Fibroblast of the aortic adventitia (primary cell): ENCODE results near the gene RAB20. TPM values are rescaled to one million over a fixed set of nuclear protein-coding genes. Genes with fewer than 3 reads are reported as not detected.

Experiments used
- DNase-seq: peaks from one replicate; pipeline ENCODE4 v3.0.0-alpha.2; 2010; ENCODE audit warnings: low read depth
- H3K4me3 ChIP-seq: 2 replicates; pipeline ENCODE4 v1.5.1; 2011; ENCODE audit warnings: low read depth, mild to moderate bottlenecking, control low read depth, low read length, moderate library complexity
- total RNA-seq: library from RNA; depleted of rRNA; stranded (reverse); fragments of >200 nt; gene quantifications from 2 replicates; pipeline ENCODE4 v1.2.3, GENCODE V29; 2012; ENCODE audit warnings: low replicate concordance
- TF ChIP-seq, protein P1 (sequence below): IDR thresholded peaks from 2 replicates; pipeline ENCODE4 v1.5.1; 2011; ENCODE audit warnings: mild to moderate bottlenecking, low read length, control low read depth, inconsistent platforms; ENCODE audit not compliant: insufficient read depth

RAB20 gene
- total RNA-seq, 1 donor = 1.6 TPM

- no peak overlapping the region for H3K4me3 ChIP-seq
- TF ChIP-seq, protein P1, sequence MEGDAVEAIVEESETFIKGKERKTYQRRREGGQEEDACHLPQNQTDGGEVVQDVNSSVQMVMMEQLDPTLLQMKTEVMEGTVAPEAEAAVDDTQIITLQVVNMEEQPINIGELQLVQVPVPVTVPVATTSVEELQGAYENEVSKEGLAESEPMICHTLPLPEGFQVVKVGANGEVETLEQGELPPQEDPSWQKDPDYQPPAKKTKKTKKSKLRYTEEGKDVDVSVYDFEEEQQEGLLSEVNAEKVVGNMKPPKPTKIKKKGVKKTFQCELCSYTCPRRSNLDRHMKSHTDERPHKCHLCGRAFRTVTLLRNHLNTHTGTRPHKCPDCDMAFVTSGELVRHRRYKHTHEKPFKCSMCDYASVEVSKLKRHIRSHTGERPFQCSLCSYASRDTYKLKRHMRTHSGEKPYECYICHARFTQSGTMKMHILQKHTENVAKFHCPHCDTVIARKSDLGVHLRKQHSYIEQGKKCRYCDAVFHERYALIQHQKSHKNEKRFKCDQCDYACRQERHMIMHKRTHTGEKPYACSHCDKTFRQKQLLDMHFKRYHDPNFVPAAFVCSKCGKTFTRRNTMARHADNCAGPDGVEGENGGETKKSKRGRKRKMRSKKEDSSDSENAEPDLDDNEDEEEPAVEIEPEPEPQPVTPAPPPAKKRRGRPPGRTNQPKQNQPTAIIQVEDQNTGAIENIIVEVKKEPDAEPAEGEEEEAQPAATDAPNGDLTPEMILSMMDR = no peak
- DNase-seq = no peak
Measured at GRCh38 chr13:110485604-110486003, 75.9 kb downstream of the RAB20 start.

GRCh38 chr13:110484290-110485048 lies 77.1 kb downstream of the RAB20 start:
- TF ChIP-seq, protein P1 = no peak
- no peak for DNase-seq

DNA sequence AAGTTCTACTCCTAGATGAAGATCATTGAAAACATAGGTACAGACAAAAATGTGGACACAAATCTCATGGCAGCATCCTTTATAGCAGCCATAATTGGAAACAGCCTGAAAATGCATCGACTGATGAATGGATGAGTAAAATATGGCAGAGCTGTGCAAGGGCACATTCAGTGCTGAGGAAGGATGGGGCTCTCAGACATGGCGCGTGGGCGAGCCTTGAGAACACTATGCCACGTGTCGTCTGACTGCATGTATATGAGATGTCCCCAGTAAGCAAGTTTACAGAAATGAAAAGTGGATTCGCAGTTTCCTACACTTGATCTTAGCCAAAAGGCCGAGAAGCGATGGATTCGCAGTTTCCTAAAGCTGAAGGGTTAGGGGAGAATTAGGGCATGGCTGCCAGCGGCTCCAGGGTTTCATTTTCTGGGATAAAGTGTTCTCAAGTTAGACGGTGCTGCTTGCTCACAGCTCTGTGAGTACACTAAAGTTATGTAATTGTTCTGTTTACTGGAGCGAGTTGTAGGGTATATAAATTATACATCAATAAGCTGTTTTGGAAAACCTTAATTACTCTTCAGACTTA lies 78.0 kb downstream of the RAB20 start:
- TF ChIP-seq, protein P1 = no peak

More at GRCh38 chr13:110484290-110485048, 77.1 kb downstream of the RAB20 start:
- no peak overlapping the region for H3K4me3 ChIP-seq

DNA sequence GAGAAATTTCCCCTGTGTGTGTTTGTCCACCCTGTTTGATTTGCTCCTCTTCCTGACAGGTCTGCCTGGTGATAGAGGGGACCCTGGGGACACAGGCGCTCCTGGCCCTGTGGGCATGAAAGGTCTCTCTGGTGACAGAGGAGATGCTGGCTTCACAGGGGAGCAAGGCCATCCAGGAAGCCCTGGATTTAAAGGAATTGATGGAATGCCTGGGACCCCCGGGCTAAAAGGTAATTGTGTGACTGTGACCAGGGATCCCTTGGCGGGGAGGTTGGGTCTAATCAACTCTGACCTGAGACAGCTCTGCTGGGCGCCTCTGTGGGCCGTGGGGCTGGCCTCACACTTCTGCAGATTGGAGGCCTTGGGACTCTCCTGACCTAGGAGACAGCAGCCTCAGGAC lies 81.4 kb downstream of the RAB20 start:
- TF ChIP-seq, protein P1 = no peak

More for the DNA sequence above, 78.0 kb downstream of the RAB20 start:
- DNase-seq = no peak
- no peak overlapping the region for H3K4me3 ChIP-seq

DNA sequence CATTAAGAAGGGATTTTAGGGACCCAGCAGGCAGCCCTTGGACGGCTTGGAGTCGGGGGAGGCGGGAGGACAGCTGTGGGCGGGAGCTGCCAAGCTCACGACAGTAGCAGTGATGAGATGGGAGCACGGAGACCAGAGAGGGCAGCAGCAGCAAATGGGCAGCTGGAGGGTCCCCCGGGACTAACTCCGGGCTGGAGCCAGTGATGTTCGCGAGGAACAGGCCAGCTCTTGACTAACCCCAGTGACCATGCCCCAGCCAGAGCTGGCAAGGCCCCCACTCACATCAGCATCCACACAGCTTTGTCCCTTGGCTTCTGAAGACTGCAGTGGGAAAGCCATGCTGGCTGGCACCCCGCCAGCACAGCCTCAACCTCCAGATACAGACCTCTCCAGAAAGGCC lies 81.9 kb downstream of the RAB20 start:
- no peak for DNase-seq
- H3K4me3 ChIP-seq = no peak overlapping the region
- TF ChIP-seq, protein P1 = no peak

More for the DNA sequence above, 81.4 kb downstream of the RAB20 start:
- DNase-seq = no peak
- no peak overlapping the region for H3K4me3 ChIP-seq

GRCh38 chr13:110479215-110479545 lies 82.3 kb downstream of the RAB20 start:
- DNase-seq = no peak
- TF ChIP-seq, protein P1 = no peak
- H3K4me3 ChIP-seq = no peak overlapping the region
